ENCODE data around the gene ATP8A2. TPM values are rescaled to one million over a fixed set of nuclear protein-coding genes. Genes with fewer than 3 reads are reported as not detected.

Gene ATP8A2
- total RNA-seq, 4 donors from 2014 or later, result 0.13 to 0.24 (median 0.20) TPM

DNA sequence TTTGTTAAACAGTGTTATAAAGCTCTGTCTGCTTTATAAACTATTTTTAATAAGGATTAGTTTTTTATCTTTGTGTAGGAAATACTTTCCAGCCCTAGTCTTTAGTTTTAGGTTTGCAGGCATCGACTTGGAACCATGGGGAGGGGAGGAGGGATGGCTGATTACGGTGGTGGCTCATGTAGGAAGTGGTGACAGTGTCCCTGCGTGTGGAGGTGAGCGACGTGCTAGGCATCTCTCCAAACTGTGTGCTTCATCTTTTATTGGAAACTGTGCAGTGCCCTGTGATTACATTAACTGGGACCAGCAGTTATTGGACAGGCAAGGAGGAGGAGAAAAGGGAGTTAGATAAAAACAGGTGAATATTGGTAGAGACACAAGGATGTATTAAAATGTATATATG lies 203.8 kb downstream of the ATP8A2 start:
- TF ChIP-seq POLR2AphosphoS5 (IDR thresholded peaks at IDR 0.05) (no peak), EP300 (IDR thresholded peaks at IDR 0.05) (no peak), POLR2A (IDR thresholded peaks at IDR 0.05) (no peak)
- TF ChIP-seq, protein P1, sequence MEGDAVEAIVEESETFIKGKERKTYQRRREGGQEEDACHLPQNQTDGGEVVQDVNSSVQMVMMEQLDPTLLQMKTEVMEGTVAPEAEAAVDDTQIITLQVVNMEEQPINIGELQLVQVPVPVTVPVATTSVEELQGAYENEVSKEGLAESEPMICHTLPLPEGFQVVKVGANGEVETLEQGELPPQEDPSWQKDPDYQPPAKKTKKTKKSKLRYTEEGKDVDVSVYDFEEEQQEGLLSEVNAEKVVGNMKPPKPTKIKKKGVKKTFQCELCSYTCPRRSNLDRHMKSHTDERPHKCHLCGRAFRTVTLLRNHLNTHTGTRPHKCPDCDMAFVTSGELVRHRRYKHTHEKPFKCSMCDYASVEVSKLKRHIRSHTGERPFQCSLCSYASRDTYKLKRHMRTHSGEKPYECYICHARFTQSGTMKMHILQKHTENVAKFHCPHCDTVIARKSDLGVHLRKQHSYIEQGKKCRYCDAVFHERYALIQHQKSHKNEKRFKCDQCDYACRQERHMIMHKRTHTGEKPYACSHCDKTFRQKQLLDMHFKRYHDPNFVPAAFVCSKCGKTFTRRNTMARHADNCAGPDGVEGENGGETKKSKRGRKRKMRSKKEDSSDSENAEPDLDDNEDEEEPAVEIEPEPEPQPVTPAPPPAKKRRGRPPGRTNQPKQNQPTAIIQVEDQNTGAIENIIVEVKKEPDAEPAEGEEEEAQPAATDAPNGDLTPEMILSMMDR (IDR thresholded peaks at IDR 0.05), result no peak
- peaks cover 3% of the 10 kb centered on the region for H3K27me3 ChIP-seq
- DNase-seq (ENCODE audit: low spot score in 2 of 2), result no peak
- H3K36me3 ChIP-seq, result no peaks in the 10 kb centered on the region
- no peak overlapping the region for H3K4me3 ChIP-seq
- WGBS, result 50% methylated on average over 5 of the region's 5 CpGs
- no peaks in the 10 kb centered on the region for H3K9me3 ChIP-seq
- H3K27ac ChIP-seq, result no peak overlapping the region
- no peaks in the 10 kb centered on the region for H3K4me1 ChIP-seq

DNA sequence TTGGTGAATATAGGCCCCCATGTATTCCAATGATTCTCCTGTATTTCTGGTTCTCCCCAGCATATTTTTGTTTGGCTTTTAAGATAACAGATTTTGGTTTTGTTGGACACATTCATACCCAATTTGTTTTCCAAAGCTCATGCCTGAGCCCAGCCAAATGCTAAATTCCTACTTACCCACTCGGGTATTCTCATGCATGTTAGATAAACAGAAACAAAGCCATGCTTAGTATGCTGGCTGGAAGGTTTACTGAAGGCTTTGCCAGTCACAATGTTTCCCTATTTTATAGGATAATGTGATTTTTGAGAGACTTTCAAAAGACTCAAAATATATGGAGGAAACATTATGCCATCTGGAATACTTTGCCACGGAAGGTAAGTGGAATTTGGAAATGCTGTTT lies 206.8 kb downstream of the ATP8A2 start:
- Histone ChIP-seq H3K36me3 (no peaks in the 10 kb centered on the region), H3K9me3 (no peaks in the 10 kb centered on the region), H3K4me1 (no peaks in the 10 kb centered on the region), H3K27me3 (no peaks in the 10 kb centered on the region), H3K4me3 (no peak overlapping the region), H3K27ac (no peak overlapping the region)
- 44% methylated on average over 2 of the region's 2 CpGs for WGBS
- TF ChIP-seq POLR2A (IDR thresholded peaks at IDR 0.05), result no peak
- TF ChIP-seq, protein P1 (IDR thresholded peaks at IDR 0.05), result no peak
- TF ChIP-seq POLR2AphosphoS5 (IDR thresholded peaks at IDR 0.05), result no peak
- no peak for TF ChIP-seq EP300 (IDR thresholded peaks at IDR 0.05)
- DNase-seq (ENCODE audit: low spot score in 2 of 2), result no peak

DNA sequence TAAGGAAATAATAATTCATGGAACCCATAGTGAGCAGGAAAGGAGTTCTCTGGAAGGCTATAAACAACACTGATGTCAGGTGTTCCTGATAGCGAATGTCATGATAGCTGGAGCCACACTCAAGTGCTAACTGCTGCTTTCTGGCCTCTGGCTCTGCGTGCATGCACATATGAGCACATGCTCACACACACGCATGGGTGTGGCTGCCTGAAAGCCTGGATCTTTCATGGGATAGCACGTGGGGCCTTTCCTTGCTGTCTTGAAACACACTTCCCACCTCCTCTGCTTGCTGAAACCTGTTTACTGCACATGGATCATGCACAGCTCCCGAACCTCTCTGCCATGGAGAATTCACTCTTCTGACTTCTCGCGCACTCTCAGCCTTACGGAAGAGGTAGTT lies 207.4 kb downstream of the ATP8A2 start:
- no peak overlapping the region for H3K27ac ChIP-seq

DNA sequence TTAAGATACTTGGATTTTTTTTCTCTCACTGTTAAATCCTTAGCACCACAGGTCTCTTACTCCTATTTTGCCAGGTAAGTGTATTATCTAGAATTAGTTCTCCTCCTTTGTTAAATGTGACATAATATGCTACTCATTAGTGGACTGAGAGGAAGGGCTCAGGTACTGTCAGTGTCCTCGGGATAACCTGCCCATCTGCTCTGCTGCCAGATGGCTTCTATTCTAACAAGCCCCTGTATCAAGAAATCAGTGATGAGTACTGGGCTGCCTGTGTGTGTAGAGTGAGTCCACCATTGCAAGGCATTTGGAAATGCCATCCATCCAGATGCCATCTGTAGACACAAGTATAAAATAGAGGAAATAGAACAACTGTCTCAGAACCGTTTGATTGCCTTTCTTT lies 209.6 kb downstream of the ATP8A2 start:
- Histone ChIP-seq H3K27me3 (no peaks in the 10 kb centered on the region), H3K27ac (no peak overlapping the region), H3K4me3 (no peak overlapping the region), H3K4me1 (no peaks in the 10 kb centered on the region), H3K36me3 (no peaks in the 10 kb centered on the region), H3K9me3 (no peaks in the 10 kb centered on the region)
- no peak for DNase-seq (ENCODE audit: low spot score in 2 of 2)
- TF ChIP-seq POLR2AphosphoS5 (IDR thresholded peaks at IDR 0.05), result no peak
- TF ChIP-seq EP300 (IDR thresholded peaks at IDR 0.05), result no peak
- TF ChIP-seq, protein P1 (IDR thresholded peaks at IDR 0.05), result no peak
- TF ChIP-seq POLR2A (IDR thresholded peaks at IDR 0.05), result no peak
- WGBS, result 71% methylated on average over 2 of the region's 2 CpGs

More for the DNA sequence above, 207.4 kb downstream of the ATP8A2 start:
- Histone ChIP-seq H3K4me3 (no peak overlapping the region), H3K27me3 (no peaks in the 10 kb centered on the region), H3K36me3 (no peaks in the 10 kb centered on the region), H3K4me1 (no peaks in the 10 kb centered on the region), H3K9me3 (no peaks in the 10 kb centered on the region)
- 77% methylated on average over 8 of the region's 8 CpGs for WGBS
- DNase-seq (ENCODE audit: low spot score in 2 of 2), result no peak
- no peak for TF ChIP-seq POLR2A (IDR thresholded peaks at IDR 0.05)
- TF ChIP-seq EP300 (IDR thresholded peaks at IDR 0.05), result no peak
- no peak for TF ChIP-seq POLR2AphosphoS5 (IDR thresholded peaks at IDR 0.05)
- TF ChIP-seq, protein P1 (IDR thresholded peaks at IDR 0.05), result no peak

DNA sequence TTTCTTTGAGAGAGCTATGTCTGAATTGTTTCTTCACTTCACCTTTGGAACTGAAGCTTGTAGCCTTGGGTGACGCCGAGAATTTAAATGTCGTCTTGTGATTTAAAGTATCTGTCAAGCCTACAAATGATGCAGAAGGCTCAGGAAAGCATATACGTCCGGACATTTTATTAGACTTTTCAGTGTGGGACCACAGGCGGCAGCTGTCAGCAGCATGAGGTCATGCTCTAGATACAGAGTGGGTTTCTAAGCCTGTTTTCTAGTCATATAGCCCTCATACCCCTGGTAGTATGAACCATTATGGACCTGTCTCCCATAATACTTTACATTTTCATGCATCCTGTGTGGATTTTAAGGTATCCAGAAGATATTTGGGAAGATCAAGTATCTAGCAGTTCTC lies 212.3 kb downstream of the ATP8A2 start:
- WGBS, result 64% methylated on average over 6 of the region's 6 CpGs
- H3K36me3 ChIP-seq, result no peaks in the 10 kb centered on the region
- TF ChIP-seq POLR2A (IDR thresholded peaks at IDR 0.05), result no peak
- no peak for TF ChIP-seq EP300 (IDR thresholded peaks at IDR 0.05)
- no peak for TF ChIP-seq POLR2AphosphoS5 (IDR thresholded peaks at IDR 0.05)
- TF ChIP-seq, protein P1 (IDR thresholded peaks at IDR 0.05), result no peak
- no peaks in the 10 kb centered on the region for H3K4me1 ChIP-seq
- no peak for DNase-seq (ENCODE audit: low spot score in 2 of 2)
- no peaks in the 10 kb centered on the region for H3K27me3 ChIP-seq
- no peak overlapping the region for H3K4me3 ChIP-seq
- no peaks in the 10 kb centered on the region for H3K9me3 ChIP-seq
- H3K27ac ChIP-seq, result no peak overlapping the region
